Stimulated activated CD8-positive, alpha-beta memory T cell treated with anti-CD3 and anti-CD28 coated beads, Interleukin-15, amount 100 ng/mL, for 48 hours (primary cell): ENCODE data around the gene LRPAP1.

Experiments used
- DNase-seq, 2 donors: peaks; one replicate each; pipeline ENCODE4 v3.0.0-alpha.2; 2020; ENCODE audit warnings: low read depth in 2 of 2

The LRPAP1 gene

GRCh38 chr4:3500634-3501101, 31.6 kb downstream of the LRPAP1 start:
- no peak for DNase-seq

- no peak for DNase-seq
Observed at GRCh38 chr4:3500111-3500510, 32.1 kb downstream of the LRPAP1 start.

- DNase-seq: no peak
Observed at GRCh38 chr4:3499710-3500109, 32.5 kb downstream of the LRPAP1 start.

DNA sequence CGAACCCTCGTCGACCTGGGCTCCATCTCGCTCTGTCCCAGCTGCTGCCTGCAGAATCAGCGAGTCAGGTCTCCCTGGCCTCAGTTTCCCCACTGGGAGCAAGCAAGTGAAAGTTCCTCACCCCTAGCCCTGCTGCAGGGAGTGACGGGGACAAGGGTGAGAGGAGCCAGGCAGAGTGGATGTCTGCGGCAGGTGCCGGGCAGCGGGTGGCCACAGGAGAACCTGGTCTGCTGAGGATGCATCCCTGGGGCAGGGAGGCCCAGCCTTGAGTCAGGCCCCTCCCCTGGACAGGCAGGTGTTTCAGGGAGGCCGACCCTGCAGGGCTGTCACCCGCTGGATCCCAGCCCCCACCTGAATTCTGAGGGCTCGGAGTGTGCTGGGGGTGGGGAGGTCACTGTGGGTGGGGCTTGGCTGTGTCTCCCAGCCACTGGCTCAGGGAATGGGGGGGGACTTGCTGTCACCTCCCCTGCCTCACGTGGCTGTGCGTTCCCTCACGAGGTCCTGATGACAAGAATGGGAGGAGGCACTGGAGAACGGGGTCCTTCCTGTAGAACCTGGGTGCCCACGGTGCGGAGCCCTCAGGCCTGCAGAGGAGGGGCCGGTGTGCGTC, 33.2 kb downstream of the LRPAP1 start:
- DNase-seq: no peak

DNA sequence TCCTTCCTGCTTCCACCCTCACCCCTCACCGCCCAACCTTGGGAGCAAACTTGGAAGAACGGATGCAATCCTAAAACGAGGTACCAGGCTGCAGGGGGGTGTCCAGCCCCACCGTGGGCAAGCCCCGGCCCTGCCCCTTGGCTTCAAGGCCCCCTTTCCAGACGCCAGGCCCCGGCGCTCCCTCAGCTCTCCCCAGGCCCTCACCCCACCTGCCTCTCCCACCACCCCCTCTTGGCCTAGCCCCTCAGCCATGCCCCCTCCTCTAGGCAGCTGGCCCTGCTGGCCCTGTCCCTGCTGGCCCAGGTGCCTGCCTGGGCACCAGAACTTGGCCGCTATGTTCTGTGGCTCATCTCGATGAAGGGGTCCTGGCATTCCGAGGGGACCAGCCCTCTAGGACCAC, 33.8 kb downstream of the LRPAP1 start:
- DNase-seq: no peak

- no peak for DNase-seq
Observed at GRCh38 chr4:3497523-3498389, 34.5 kb downstream of the LRPAP1 start.

DNA sequence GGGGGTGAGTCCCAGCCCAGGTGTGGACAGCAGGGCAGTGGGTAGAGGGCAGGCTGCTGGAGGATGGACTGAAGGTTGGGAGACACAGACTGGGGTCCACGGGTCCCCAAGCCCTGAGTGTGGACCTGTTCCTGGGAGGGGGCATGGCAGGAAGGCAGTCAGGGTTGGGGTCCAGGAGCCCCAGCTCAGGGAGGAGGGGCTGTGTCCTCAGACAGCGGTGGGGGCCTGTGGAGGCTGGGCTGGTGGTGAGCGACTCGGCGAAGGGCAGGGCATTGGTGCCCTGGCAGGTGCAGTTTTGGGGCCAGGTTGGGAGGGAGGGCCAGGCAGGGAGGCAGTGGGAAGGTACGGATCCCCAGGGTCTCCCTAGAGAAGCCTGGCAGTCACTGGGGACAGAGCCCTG, 35.1 kb downstream of the LRPAP1 start:
- no peak for DNase-seq

GRCh38 chr4:3496021-3496420, 36.2 kb downstream of the LRPAP1 start:
- DNase-seq: no peak

DNA sequence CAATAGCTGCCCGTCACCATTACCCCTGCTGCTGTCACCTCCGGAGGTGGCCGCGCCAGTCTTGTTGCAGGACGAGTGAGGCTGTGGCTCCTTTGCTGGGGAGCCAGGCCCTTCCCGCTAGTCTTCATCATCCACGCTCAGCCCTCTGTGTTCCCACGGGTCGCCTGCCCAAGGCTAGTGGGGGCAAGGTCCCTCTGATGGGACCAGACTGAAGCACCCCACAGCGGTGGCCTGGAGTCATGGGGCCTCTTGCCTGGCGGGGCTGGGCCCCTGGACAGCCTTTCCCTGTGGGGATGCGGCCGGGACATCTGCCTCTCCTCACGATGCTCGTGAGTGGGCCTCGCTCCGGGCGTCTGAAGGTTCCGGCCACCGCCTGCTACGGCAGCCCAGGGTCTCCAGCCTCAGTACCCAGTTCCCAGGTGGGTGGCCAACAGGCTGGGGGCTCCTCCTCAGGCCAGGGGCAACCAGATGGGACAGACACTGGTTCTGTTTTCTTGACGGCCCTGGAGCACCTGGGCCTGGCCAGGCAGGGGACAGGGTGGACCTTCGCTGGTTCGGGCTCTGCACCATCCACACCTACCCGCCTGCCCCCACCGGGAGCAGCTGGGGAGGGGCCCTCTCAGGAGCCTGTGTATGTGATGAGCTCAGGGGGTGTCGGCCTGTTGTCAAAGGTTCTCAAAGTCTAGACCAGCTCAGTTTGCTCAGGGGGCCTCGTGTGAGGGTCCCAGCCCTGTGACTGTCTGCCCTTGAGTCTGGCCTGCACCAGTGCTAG, 36.8 kb downstream of the LRPAP1 start:
- no peak for DNase-seq

DNA sequence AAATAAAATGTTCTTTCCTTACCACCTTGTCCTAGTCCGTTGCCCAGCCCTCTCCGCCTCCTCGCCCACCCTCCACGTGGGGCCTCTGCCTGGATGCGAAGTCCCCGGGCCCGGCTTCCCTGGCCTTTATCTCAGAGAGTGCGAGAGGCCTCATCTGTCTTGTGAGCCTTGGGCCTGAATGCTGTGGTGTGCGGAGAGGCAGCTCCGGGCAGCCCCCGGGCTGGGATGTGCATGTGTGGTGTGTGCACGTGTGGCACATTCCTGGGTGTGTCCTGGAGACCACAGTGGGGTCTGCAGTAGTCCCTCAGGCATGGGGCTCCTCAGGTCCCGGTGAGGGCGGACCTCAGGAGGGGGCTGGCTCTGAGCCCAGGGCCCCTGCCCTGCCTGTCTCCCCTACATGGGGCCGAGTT, 37.8 kb downstream of the LRPAP1 start:
- no peak for DNase-seq

DNA sequence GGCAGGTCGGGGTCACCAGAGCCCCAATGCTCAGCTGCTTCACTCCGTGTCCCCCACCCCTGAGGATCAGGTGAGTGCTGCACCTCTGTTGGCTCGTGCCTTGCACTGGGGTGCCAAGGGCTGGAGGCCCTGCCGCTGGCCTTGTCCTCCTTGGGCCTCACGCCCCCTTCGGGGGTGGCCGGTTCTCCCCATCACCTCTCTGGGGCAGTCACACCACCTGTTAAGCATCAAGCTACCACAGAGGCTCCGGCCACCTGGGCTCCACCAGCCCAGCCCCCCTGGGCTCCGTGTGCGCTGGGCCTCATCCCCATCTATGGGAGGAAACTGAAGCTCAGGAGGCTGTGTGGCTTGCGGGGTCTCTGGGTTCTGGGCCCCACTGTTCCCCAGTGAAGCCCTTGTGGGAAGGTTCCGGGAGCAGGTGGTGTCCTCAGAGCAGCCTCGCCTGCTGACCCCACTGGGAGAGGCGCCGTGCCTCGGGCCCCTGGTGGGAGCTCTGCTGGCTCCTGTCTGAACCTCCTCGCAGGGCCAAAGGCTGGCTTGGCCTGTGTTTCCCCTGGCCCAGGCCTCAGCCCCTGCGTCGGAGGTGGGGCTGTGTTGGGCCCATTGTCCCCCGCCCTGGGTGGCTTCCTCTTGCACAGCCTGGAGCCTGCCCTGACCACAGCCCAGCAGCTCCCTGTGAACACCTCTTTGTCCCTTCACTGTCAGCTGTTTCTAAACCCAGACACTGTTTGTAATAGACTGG, 38.3 kb downstream of the LRPAP1 start:
- DNase-seq: no peak

GRCh38 chr4:3492741-3493719, 39.2 kb downstream of the LRPAP1 start:
- DNase-seq: no peak

- DNase-seq: no peak
Observed at GRCh38 chr4:3491681-3492405, 40.4 kb downstream of the LRPAP1 start.

- DNase-seq: peak in 1 of 2 donors; percentile 21
Observed at GRCh38 chr4:3489451-3489962, 42.7 kb downstream of the LRPAP1 start.

GRCh38 chr4:3488820-3489219, 43.4 kb downstream of the LRPAP1 start:
- DNase-seq: no peak

GRCh38 chr4:3487861-3488260, 44.4 kb downstream of the LRPAP1 start:
- no peak for DNase-seq

GRCh38 chr4:3486541-3487540, 45.4 kb downstream of the LRPAP1 start:
- no peak for DNase-seq

- no peak for DNase-seq
Observed at GRCh38 chr4:3485886-3486540, 46.2 kb downstream of the LRPAP1 start.
